Raji (cell line): Measurements from ENCODE around the gene SNX25.

ENCODE experiments used
- POLR2A ChIP-seq: IDR thresholded peaks from 2 replicates; pipeline ENCODE4 v1.6.1; 2011; ENCODE audit warnings: low read depth, low read length, control low read depth; ENCODE audit not compliant: insufficient read depth

Gene SNX25

GRCh38 chr4:185269286-185269685 lies 59.9 kb downstream of the SNX25 start:
- no peak for TF ChIP-seq POLR2A

- TF ChIP-seq POLR2A: no peak
These were observed 60.6 kb downstream of the SNX25 start for GRCh38 chr4:185270037-185270436.

GRCh38 chr4:185270885-185271284 lies 61.5 kb downstream of the SNX25 start:
- TF ChIP-seq POLR2A: no peak

- TF ChIP-seq POLR2A: no peak
These were observed 62.8 kb downstream of the SNX25 start for GRCh38 chr4:185272245-185272644.

- TF ChIP-seq POLR2A: no peak
These were observed 66.1 kb downstream of the SNX25 start for GRCh38 chr4:185275501-185275900.

GRCh38 chr4:185276036-185276435 lies 66.6 kb downstream of the SNX25 start:
- TF ChIP-seq POLR2A: no peak

GRCh38 chr4:185278716-185279115 lies 69.3 kb downstream of the SNX25 start:
- no peak for TF ChIP-seq POLR2A

- no peak for TF ChIP-seq POLR2A
These were observed 71.2 kb downstream of the SNX25 start for GRCh38 chr4:185280608-185281007.

GRCh38 chr4:185282968-185283367 lies 73.6 kb downstream of the SNX25 start:
- no peak for TF ChIP-seq POLR2A

GRCh38 chr4:185283723-185284122 lies 74.3 kb downstream of the SNX25 start:
- TF ChIP-seq POLR2A: no peak

- no peak for TF ChIP-seq POLR2A
These were observed 76.4 kb downstream of the SNX25 start for GRCh38 chr4:185285632-185286393.

GRCh38 chr4:185286571-185286970 lies 77.2 kb downstream of the SNX25 start:
- no peak for TF ChIP-seq POLR2A

GRCh38 chr4:185287031-185287430 lies 77.6 kb downstream of the SNX25 start:
- TF ChIP-seq POLR2A: no peak

GRCh38 chr4:185290018-185290607 lies 80.7 kb downstream of the SNX25 start:
- no peak for TF ChIP-seq POLR2A

- no peak for TF ChIP-seq POLR2A
These were observed 81.3 kb downstream of the SNX25 start for GRCh38 chr4:185290656-185291055.

GRCh38 chr4:185293202-185293601 lies 83.8 kb downstream of the SNX25 start:
- no peak for TF ChIP-seq POLR2A

GRCh38 chr4:185296665-185297460 lies 87.5 kb downstream of the SNX25 start:
- TF ChIP-seq POLR2A: no peak
